ENCODE results near the gene RXRA. TPM values are rescaled to one million over a fixed set of nuclear protein-coding genes. Genes with fewer than 3 reads are reported as not detected.

The RXRA gene
- 21.4 and 23.5 TPM in 2 replicates for total RNA-seq

DNA sequence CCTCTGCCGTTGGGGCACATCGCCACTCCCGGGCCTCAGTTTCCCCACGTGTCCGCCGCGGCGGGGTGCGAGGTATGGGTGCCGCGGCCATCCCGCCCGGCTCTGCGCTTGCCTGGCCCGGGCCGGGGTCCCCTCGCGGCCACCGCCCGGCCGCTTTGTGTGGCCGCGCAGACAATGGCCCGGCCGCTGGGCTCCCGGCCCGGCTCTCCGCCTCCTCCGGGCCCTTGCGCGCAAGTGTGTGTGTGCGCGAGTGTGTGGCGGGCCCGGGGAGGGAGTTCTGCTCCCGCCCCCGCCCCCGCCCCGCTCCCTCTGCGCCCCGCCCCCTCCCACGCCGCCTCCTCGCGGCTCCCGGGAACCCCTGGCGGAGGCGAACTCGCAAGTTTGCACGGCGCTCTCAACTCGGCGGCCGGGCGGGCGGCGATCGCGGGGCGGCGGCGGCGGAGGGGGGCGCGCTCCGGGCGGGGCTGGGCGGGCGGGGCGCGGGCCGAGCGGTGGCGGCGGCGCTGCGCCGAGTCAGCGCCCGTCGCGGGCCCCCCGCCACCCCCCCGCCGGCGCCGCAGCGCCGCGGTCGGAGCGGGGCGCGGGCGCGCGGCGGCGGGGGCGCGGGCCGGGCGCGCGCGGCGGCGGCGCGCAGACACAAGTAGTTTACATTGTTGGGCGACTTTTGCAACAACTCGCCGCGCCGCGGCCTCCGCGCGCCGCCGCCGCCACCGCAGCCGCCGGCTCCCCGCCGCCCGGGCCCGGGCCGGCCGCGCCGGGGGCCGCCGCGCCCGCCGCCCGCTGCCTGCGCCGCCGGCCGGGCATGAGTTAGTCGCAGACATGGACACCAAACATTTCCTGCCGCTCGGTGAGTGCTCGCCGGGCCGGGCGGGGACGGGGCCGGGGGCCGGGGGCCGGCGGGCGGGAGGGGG is at the start of gene RXRA:
Gene RXRA, plus strand, starts transcription at position 643 of the 911 bp plus-strand sequence. Its CDS starts 177 bp downstream, at position 820.

Other genes starting within 250 kb of the RXRA start
- gene WDR5, start 190.4 kb upstream of the RXRA start, total RNA-seq: 24.4 and 25.3 TPM in 2 replicates
- gene RNU6ATAC, start 161.9 kb upstream of the RXRA start, total RNA-seq: not detected in 2 replicates